Spinal cord (tissue), 10 donors: ENCODE measurements around the gene KRTAP27-1. TPM values are rescaled to one million over a fixed set of nuclear protein-coding genes. Genes with fewer than 3 reads are reported as not detected.

ENCODE experiments used
- DNase-seq, 6 donors: peaks; one replicate each; pipeline versions ENCODE4 v3.0.0 to v3.0.0-alpha.2; 2013 to 2015; ENCODE audit warnings: low spot score in 6 of 6, low read depth in 4 of 6
- H3K27ac ChIP-seq: one replicate; pipeline ENCODE4 v1.5.1; 2013; ENCODE audit warnings: low read depth, low read length, control low read depth
- H3K27me3 ChIP-seq: one replicate; pipeline ENCODE4 v1.6.1; 2013; ENCODE audit warnings: low read length; ENCODE audit not compliant: control insufficient read depth, insufficient read depth
- H3K36me3 ChIP-seq: one replicate; pipeline ENCODE4 v1.6.1; 2013; ENCODE audit warnings: low read length; ENCODE audit not compliant: control insufficient read depth, insufficient read depth
- H3K4me1 ChIP-seq: one replicate; pipeline ENCODE4 v1.6.1; 2013; ENCODE audit warnings: low read length; ENCODE audit not compliant: control insufficient read depth, insufficient read depth
- H3K4me3 ChIP-seq: one replicate; pipeline ENCODE4 v1.5.1; 2013; ENCODE audit warnings: low read depth, low read length, control low read depth
- H3K9me3 ChIP-seq: one replicate; pipeline ENCODE4 v1.6.1; 2013; ENCODE audit warnings: low read length; ENCODE audit not compliant: control insufficient read depth, insufficient read depth
- WGBS: methylation state at CpG from one replicate; pipeline ENCODE4 v1.1.5; 2013; ENCODE audit warnings: missing lambda C conversion rate; ENCODE audit not compliant: insufficient coverage; 5-methylcytosine and 5-hydroxymethylcytosine counted together
- polyA plus RNA-seq, 2 donors: library from polyadenylated mRNA; unstranded; fragments of 120-200 nt; gene quantifications; one replicate each; pipeline ENCODE4 v1.2.1, GENCODE V29; 2013; ENCODE audit not compliant: insufficient read length in 2 of 2
- small RNA-seq: library from RNA; depleted of rRNA; stranded (forward); fragments of <200 nt; gene quantifications from one replicate; pipeline ENCODE3, GENCODE V24; 2014; ENCODE audit warnings: low replicate concordance
- total RNA-seq, 2 donors: library from RNA; depleted of rRNA in 1 of 2; stranded (reverse); fragments of 120-200 nt in 1 of 2; fragments of >200 nt in 1 of 2; gene quantifications; one replicate each; pipeline versions ENCODE4 v1.2.3 to v1.2.4, GENCODE V29; 2013 to 2014
- donor health status: healthy.

The KRTAP27-1 gene
- total and polyA plus RNA-seq, 4 donors, result not detected

DNA sequence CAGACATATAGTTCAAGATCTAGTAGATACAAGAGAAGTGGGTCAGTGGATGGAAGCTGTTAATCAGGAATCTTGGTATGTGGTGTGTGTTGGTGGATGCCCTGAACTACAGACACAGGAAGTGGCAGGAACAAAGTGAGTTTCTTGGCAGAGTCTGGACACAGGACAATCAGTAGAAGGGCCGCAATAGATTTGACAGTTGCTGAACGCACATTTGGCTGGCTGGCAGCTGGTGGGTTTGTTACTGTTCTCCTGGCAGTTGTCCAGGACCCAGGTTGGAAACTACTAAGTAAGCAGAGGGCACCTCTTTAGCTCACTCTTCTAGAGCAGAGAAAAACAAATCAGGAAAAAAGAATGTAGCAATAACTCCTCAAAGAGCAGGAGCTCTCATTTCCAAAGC is 30.6 kb downstream of the KRTAP27-1 start:
- no peak overlapping the region for H3K4me3 ChIP-seq
- H3K27me3 ChIP-seq, result no peaks in the 10 kb centered on the region
- H3K4me1 ChIP-seq, result no peaks in the 10 kb centered on the region
- H3K36me3 ChIP-seq, result no peaks in the 10 kb centered on the region
- DNase-seq, result peak in 2 of 6 donors; percentile 27 to 51
- 47% methylated on average over 2 of the region's 2 CpGs for WGBS
- no peak overlapping the region for H3K27ac ChIP-seq
- H3K9me3 ChIP-seq, result no peaks in the 10 kb centered on the region

DNA sequence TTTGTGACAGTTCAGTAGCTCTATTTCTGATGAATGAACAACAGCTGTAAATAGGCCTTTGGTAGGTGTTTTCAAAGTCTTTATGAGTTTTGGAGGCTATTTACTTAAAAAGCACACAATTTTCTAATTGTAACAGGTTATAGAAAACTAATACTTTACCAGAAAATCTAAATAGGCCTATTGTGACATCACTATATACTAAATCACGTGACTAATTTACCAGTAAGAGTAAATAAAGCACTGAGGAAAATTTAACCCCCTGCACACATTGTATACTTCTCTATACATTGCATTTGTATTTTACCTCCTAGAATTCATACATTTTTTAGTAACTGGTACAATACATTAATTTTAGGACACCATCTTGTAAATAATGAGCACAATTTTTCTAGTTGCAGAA is 32.4 kb downstream of the KRTAP27-1 start:
- H3K27me3 ChIP-seq, result no peaks in the 10 kb centered on the region
- no peak overlapping the region for H3K27ac ChIP-seq
- WGBS, result no CpG with 5 or more reads among the region's 1 CpG
- H3K36me3 ChIP-seq, result no peaks in the 10 kb centered on the region
- no peak overlapping the region for H3K4me3 ChIP-seq
- DNase-seq, result no peak
- no peaks in the 10 kb centered on the region for H3K4me1 ChIP-seq
- H3K9me3 ChIP-seq, result peaks cover 3% of the 10 kb centered on the region

DNA sequence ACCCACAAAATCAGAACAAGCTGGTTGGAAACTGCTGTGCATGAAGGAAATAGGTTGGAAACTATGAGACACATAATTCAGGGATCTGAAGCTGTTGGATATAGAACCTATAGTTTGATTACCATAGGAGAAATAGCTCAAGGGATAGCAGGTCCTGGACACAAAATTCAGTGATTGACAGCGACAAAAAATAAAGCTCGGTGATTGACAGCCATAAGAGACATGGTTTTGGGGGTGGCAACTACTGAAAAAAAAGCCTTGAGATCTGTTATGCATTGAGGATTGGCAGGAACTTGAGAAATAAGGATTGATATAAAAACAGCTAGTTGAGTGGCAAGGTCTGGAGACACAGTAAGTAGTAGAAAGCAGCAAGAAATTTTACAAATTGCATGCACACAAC is 48.3 kb downstream of the KRTAP27-1 start, which contains the start of gene KRTAP25-1:
TSS of gene KRTAP25-1 (minus strand) at position 300 of the 400 bp plus-strand sequence. CDS start at position 276, 24 bp downstream.
- no peaks in the 10 kb centered on the region for H3K27me3 ChIP-seq
- peak in 1 of 6 donors; percentile 4 for DNase-seq
- H3K4me3 ChIP-seq, result no peak within 1 kb of the TSS
- H3K4me1 ChIP-seq, result no peaks in the 10 kb centered on the region
- no peaks in the 10 kb centered on the region for H3K36me3 ChIP-seq
- H3K27ac ChIP-seq, result no peak within 1 kb of the TSS
- H3K9me3 ChIP-seq, result peaks cover 3% of the 10 kb centered on the region
- WGBS, result 97% methylated on average over 2 of the region's 2 CpGs

Small RNAs within 50 kb of the gene (small RNA-seq; reads per million reads assigned to genes)
- gene KRTAP23-1 (not detected), gene MIR4327 (not detected)

Other genes with a start within 250 kb of the KRTAP27-1 start
- gene CLDN17, start 170.9 kb downstream of the KRTAP27-1 start, total RNA-seq, result not detected
- not detected for gene CLDN17, start 170.9 kb downstream of the KRTAP27-1 start, polyA plus RNA-seq
- under 1 TPM in 1 of 2 donors, not detected in 1; 0.11 TPM for gene CLDN8, start 121.6 kb downstream of the KRTAP27-1 start, total RNA-seq
- under 1 TPM in 1 of 2 donors, not detected in 1; 0.20 TPM for gene CLDN8, start 121.6 kb downstream of the KRTAP27-1 start, polyA plus RNA-seq
- not detected for gene KRTAP24-1, start 54.7 kb downstream of the KRTAP27-1 start, total RNA-seq
- not detected for gene KRTAP24-1, start 54.7 kb downstream of the KRTAP27-1 start, polyA plus RNA-seq
- gene KRTAP25-1, start 48.2 kb downstream of the KRTAP27-1 start, total RNA-seq, result not detected
- not detected for gene KRTAP25-1, start 48.2 kb downstream of the KRTAP27-1 start, polyA plus RNA-seq
- gene KRTAP26-1, start 17.4 kb downstream of the KRTAP27-1 start, total RNA-seq, result not detected
- gene KRTAP26-1, start 17.4 kb downstream of the KRTAP27-1 start, polyA plus RNA-seq, result not detected
- not detected for gene KRTAP23-1, start 10.9 kb upstream of the KRTAP27-1 start, total RNA-seq
- gene KRTAP23-1, start 10.9 kb upstream of the KRTAP27-1 start, polyA plus RNA-seq, result not detected
- not detected for gene KRTAP13-2, start 34.6 kb upstream of the KRTAP27-1 start, total RNA-seq
- gene KRTAP13-2, start 34.6 kb upstream of the KRTAP27-1 start, polyA plus RNA-seq, result not detected
- gene KRTAP13-1, start 58.3 kb upstream of the KRTAP27-1 start, total RNA-seq, result not detected
- gene KRTAP13-1, start 58.3 kb upstream of the KRTAP27-1 start, polyA plus RNA-seq, result not detected
- gene KRTAP13-3, start 88.2 kb upstream of the KRTAP27-1 start, total RNA-seq, result not detected
- not detected for gene KRTAP13-3, start 88.2 kb upstream of the KRTAP27-1 start, polyA plus RNA-seq
- gene KRTAP13-4, start 92.5 kb upstream of the KRTAP27-1 start, total RNA-seq, result not detected
- gene KRTAP13-4, start 92.5 kb upstream of the KRTAP27-1 start, polyA plus RNA-seq, result not detected
- gene KRTAP15-1, start 102.6 kb upstream of the KRTAP27-1 start, total RNA-seq, result not detected
- gene KRTAP15-1, start 102.6 kb upstream of the KRTAP27-1 start, polyA plus RNA-seq, result not detected
- gene KRTAP19-1, start 142.7 kb upstream of the KRTAP27-1 start, total RNA-seq, result not detected
- gene KRTAP19-1, start 142.7 kb upstream of the KRTAP27-1 start, polyA plus RNA-seq, result not detected
- gene KRTAP19-2, start 149.7 kb upstream of the KRTAP27-1 start, total RNA-seq, result not detected
- not detected for gene KRTAP19-2, start 149.7 kb upstream of the KRTAP27-1 start, polyA plus RNA-seq
- gene KRTAP19-3, start 154.3 kb upstream of the KRTAP27-1 start, total RNA-seq, result not detected
- not detected for gene KRTAP19-3, start 154.3 kb upstream of the KRTAP27-1 start, polyA plus RNA-seq
- gene KRTAP19-4, start 159.5 kb upstream of the KRTAP27-1 start, total RNA-seq, result not detected
- gene KRTAP19-4, start 159.5 kb upstream of the KRTAP27-1 start, polyA plus RNA-seq, result not detected
- not detected for gene KRTAP19-5, start 164.4 kb upstream of the KRTAP27-1 start, total RNA-seq
- not detected for gene KRTAP19-5, start 164.4 kb upstream of the KRTAP27-1 start, polyA plus RNA-seq
- gene KRTAP19-6, start 204.2 kb upstream of the KRTAP27-1 start, total RNA-seq, result not detected
- gene KRTAP19-6, start 204.2 kb upstream of the KRTAP27-1 start, polyA plus RNA-seq, result not detected
- gene KRTAP19-7, start 223.6 kb upstream of the KRTAP27-1 start, total RNA-seq, result not detected
- not detected for gene KRTAP19-7, start 223.6 kb upstream of the KRTAP27-1 start, polyA plus RNA-seq